ENCODE data around the gene ELOVL4. TPM values are rescaled to one million over a fixed set of nuclear protein-coding genes. Genes with fewer than 3 reads are reported as not detected.

Gene ELOVL4
- total RNA-seq, 1 experiment from 2014 or later: 8.5 TPM

GRCh38 chr6:79874531-79875134 is 72.7 kb downstream of the ELOVL4 start (continued):
- no peak for TF ChIP-seq ATF2 (CRISPR knock-in tag; IDR thresholded peaks at IDR 0.05; ENCODE audit: borderline replicate concordance, low read depth)
- TF ChIP-seq MYBL2 (CRISPR knock-in tag; IDR thresholded peaks at IDR 0.05): no peak
- no peak for TF ChIP-seq NFE2L1 (CRISPR knock-in tag; IDR thresholded peaks at IDR 0.05)
- TF ChIP-seq ATF3 (CRISPR knock-in tag; conservative IDR thresholded peaks at IDR 0.05): no peak
- TF ChIP-seq OVOL2 (CRISPR knock-in tag; IDR thresholded peaks at IDR 0.05; ENCODE audit: borderline replicate concordance): no peak
- no peak for TF ChIP-seq E2F5 (CRISPR knock-in tag; IDR thresholded peaks at IDR 0.05)

- no peaks in the 10 kb centered on the region for H3K36me3 Mint-ChIP-seq
- ChIA-PET CTCF (no interaction called here), POLR2A (no interaction called here)
- H3K27me3 Mint-ChIP-seq (ENCODE audit: low read depth): no peaks in the 10 kb centered on the region; the same call in 1 of the 2 replicates
- no peaks in the 10 kb centered on the region for H3K9me3 Mint-ChIP-seq
- H3K4me1 Mint-ChIP-seq: peaks cover 27% of the 10 kb centered on the region
- ATAC-seq: no peak
- TF ChIP-seq JAZF1 (CRISPR knock-in tag; IDR thresholded peaks at IDR 0.05) (no peak), ZNF671 (CRISPR knock-in tag; IDR thresholded peaks at IDR 0.05) (no peak), ZNF396 (CRISPR knock-in tag; IDR thresholded peaks at IDR 0.05; ENCODE audit: borderline replicate concordance) (no peak), GTF2I (CRISPR knock-in tag; conservative IDR thresholded peaks at IDR 0.05) (no peak), RELA (CRISPR knock-in tag; IDR thresholded peaks at IDR 0.05; ENCODE audit: borderline replicate concordance) (no peak)
- no peak overlapping the region for H3K27ac Mint-ChIP-seq
- no peak for DNase-seq (ENCODE audit: low spot score)
- H3K4me3 Mint-ChIP-seq: no peak overlapping the region
Observed at GRCh38 chr6:79872986-79873385, 74.4 kb downstream of the ELOVL4 start.

GRCh38 chr6:79872303-79872702 is 75.0 kb downstream of the ELOVL4 start:
- CTCF ChIA-PET: no interaction called here
- no peak overlapping the region for H3K27ac Mint-ChIP-seq
- POLR2A ChIA-PET: no interaction called here
- no peak overlapping the region for H3K4me3 Mint-ChIP-seq
- no peaks in the 10 kb centered on the region for H3K9me3 Mint-ChIP-seq
- ATAC-seq: no peak
- H3K36me3 Mint-ChIP-seq: no peaks in the 10 kb centered on the region
- no peaks in the 10 kb centered on the region; the same call in 1 of the 2 replicates for H3K27me3 Mint-ChIP-seq (ENCODE audit: low read depth)
- H3K4me1 Mint-ChIP-seq: peaks cover 30% of the 10 kb centered on the region
- DNase-seq (ENCODE audit: low spot score): no peak
- TF ChIP-seq ARID4B (CRISPR knock-in tag; IDR thresholded peaks at IDR 0.05; ENCODE audit: borderline replicate concordance) (no peak), CBFB (CRISPR knock-in tag; IDR thresholded peaks at IDR 0.05; ENCODE audit: low read depth) (no peak), ZNF121 (CRISPR knock-in tag; IDR thresholded peaks at IDR 0.05) (no peak), ZNF317 (CRISPR knock-in tag; IDR thresholded peaks at IDR 0.05; ENCODE audit: borderline replicate concordance, low read depth) (no peak), FOXJ3 (CRISPR knock-in tag; IDR thresholded peaks at IDR 0.05; ENCODE audit: borderline replicate concordance) (no peak), ZMAT4 (CRISPR knock-in tag; IDR thresholded peaks at IDR 0.05) (no peak), JAZF1 (CRISPR knock-in tag; IDR thresholded peaks at IDR 0.05) (no peak), RELA (CRISPR knock-in tag; IDR thresholded peaks at IDR 0.05; ENCODE audit: borderline replicate concordance) (no peak), AR (CRISPR knock-in tag; IDR thresholded peaks at IDR 0.05) (no peak), ETV6 (CRISPR knock-in tag; IDR thresholded peaks at IDR 0.05) (no peak), ZBTB43 (CRISPR knock-in tag; IDR thresholded peaks at IDR 0.05) (no peak), ELF4 (CRISPR knock-in tag; IDR thresholded peaks at IDR 0.05; ENCODE audit: low read depth) (no peak), SMAD4 (CRISPR knock-in tag; IDR thresholded peaks at IDR 0.05) (no peak), ZNF232 (CRISPR knock-in tag; IDR thresholded peaks at IDR 0.05) (no peak)

Measured in WTC11 (cell line).